Right lobe of liver (tissue), 6 donors: Measurements from ENCODE around the gene PSPH. TPM values are rescaled to one million over a fixed set of nuclear protein-coding genes. Genes with fewer than 3 reads are reported as not detected.
A peak's percentile ranks its signal among the peaks of the same experiment; 100 is the strongest.

Experiments
- ATAC-seq, 4 donors: fragments of 200-7000 bp; cut with Tn5 transposase; one replicate each; pipeline ENCODE4 v1.9.1; 2020; ENCODE audit warnings: mild to moderate bottlenecking in 4 of 4, moderate library complexity in 4 of 4
- DNase-seq, 3 donors: peaks; one replicate each; pipeline ENCODE4 v3.0.0-alpha.2; 2020
- H3K27ac ChIP-seq, 3 donors: fragments of 200-600 bp; one replicate each; pipeline ENCODE4 v1.8.0; 2022
- H3K27me3 ChIP-seq, 2 donors: fragments of 200-600 bp; one replicate each; pipeline ENCODE4 v1.8.0; 2022
- H3K36me3 ChIP-seq, 4 donors: fragments of 200-600 bp; sonication (generic) in 1 of 4; one replicate each; pipeline versions ENCODE4 v1.5.1 to v1.8.0; 2017 to 2022; ENCODE audit warnings: control low read depth in 1 of 4
- H3K4me1 ChIP-seq, 4 donors: fragments of 200-600 bp; sonication (generic) in 1 of 4; one replicate each; pipeline versions ENCODE4 v1.5.1 to v1.8.0; 2017 to 2022; ENCODE audit warnings: control low read depth in 1 of 4
- H3K4me3 ChIP-seq, 3 donors: fragments of 200-600 bp; one replicate each; pipeline ENCODE4 v1.8.0; 2022
- H3K9me3 ChIP-seq, 4 donors: fragments of 200-600 bp; sonication (generic) in 1 of 4; one replicate each; pipeline versions ENCODE4 v1.5.1 to v1.8.0; 2017 to 2022; ENCODE audit warnings: control low read depth in 1 of 4
- POLR2A ChIP-seq: fragments of 450-650 bp; IDR thresholded peaks from one replicate; pipeline ENCODE4 v1.6.1; 2017; ENCODE audit warnings: antibody characterized with exemption, mild to moderate bottlenecking
- WGBS: methylation state at CpG from one replicate; pipeline ENCODE4 v1.1.6; 2018; ENCODE audit warnings: low coverage, low lambda C conversion rate; ENCODE audit not compliant: insufficient coverage; ENCODE audit errors: missing lambda C conversion rate; 5-methylcytosine and 5-hydroxymethylcytosine counted together
- intact Hi-C, 2 donors: fragments of 100-400 bp; cut with DNase I; formaldehyde crosslinking; loops; one replicate each; pipeline versions ENCODE4 v1.11.2 to v1.14.1; 2022
- total RNA-seq, 6 experiments: library from RNA; depleted of rRNA in 2 of 6; stranded (reverse); fragments of >200 nt in 2 of 6; fragmentation: NEBNext Ultra II Directional in 3 of 6; extraction: Animal tissue kit (Norgen Biotek cat#: 25700) in 3 of 6; gene quantifications; one replicate each; pipeline versions ENCODE4 v1.1.0 to v1.2.4, GENCODE V29; 2016 to 2023
- TF ChIP-seq, protein P1 (sequence below), 4 donors: fragments of 200-600 bp in 3 of 4; fragments of 450-650 bp in 1 of 4; IDR thresholded peaks; one replicate each; pipeline versions ENCODE4 v1.5.1 to v1.8.0; 2016 to 2022; ENCODE audit warnings: antibody characterized with exemption in 4 of 4, mild to moderate bottlenecking in 2 of 4
- donor health status: DM: no; HTN: yes; CAD: no.
- donor health status: DM: no; HTN: no; CAD: no.
- donor health status: DM: no; HTN: no; CAD: no.
- donor health status: DM: no; HTN: yes; CAD: no.
- donor health status: DM: no; HTN: yes; CAD: no.

The PSPH gene
- total RNA-seq, 6 experiments from 2014 or later: 5.3 to 32.2 (median 9.7) TPM

DNA sequence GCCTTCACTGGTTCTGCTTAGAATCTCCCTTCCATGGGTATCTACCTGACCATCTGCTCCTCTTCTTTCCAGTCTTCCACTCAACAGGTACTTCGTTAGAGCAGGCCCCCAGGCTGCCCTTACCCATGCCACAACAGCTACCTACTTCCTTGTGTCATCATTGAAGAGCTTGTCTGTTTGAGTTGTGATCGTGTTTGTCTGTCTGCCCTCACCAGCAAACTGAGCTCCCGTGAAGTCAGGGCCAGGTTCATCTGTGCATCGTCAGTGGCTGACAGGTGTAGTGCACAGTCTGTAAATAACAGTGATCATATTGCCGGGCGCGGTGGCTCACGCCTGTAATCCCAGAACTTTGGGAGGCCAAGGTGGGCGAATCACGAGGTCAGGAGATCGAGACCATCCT, 81.9 kb downstream of the PSPH start:
- TF ChIP-seq, protein P1, sequence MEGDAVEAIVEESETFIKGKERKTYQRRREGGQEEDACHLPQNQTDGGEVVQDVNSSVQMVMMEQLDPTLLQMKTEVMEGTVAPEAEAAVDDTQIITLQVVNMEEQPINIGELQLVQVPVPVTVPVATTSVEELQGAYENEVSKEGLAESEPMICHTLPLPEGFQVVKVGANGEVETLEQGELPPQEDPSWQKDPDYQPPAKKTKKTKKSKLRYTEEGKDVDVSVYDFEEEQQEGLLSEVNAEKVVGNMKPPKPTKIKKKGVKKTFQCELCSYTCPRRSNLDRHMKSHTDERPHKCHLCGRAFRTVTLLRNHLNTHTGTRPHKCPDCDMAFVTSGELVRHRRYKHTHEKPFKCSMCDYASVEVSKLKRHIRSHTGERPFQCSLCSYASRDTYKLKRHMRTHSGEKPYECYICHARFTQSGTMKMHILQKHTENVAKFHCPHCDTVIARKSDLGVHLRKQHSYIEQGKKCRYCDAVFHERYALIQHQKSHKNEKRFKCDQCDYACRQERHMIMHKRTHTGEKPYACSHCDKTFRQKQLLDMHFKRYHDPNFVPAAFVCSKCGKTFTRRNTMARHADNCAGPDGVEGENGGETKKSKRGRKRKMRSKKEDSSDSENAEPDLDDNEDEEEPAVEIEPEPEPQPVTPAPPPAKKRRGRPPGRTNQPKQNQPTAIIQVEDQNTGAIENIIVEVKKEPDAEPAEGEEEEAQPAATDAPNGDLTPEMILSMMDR (IDR thresholded peaks at IDR 0.05): no peak
- no peaks in the 10 kb centered on the region for H3K9me3 ChIP-seq
- DNase-seq (no peak), ATAC-seq (no peak)
- intact Hi-C loops: no loop called here
- H3K27ac ChIP-seq: no peak overlapping the region
- no peaks in the 10 kb centered on the region for H3K36me3 ChIP-seq
- no peaks in the 10 kb centered on the region for H3K27me3 ChIP-seq
- H3K4me1 ChIP-seq: peaks cover 0 to 21% (median 3%) of the 10 kb centered on the region in 4 donors
- H3K4me3 ChIP-seq: no peak overlapping the region
- 91% methylated on average over 5 of the region's 11 CpGs for WGBS

DNA sequence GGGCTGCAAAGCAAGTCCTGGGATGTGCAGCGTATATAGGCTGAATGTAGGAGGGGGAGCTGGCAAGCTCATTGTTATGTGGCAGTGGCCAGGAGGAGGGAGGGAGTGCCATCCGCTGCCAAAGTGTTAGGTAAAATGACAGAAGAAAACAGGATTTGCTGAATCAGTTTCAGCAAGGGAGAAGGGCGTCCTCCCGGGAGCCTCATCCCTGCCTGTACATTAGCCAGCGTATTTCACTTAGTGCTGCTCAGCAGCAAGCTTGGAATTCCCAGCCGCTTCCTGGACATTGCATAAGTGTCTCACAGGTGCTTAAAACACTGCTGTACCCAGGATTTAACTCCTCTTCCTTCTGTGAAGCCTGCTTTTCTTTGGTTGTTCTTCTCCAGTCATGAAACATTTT, 84.4 kb downstream of the PSPH start:
- no peak for ATAC-seq
- Histone ChIP-seq H3K4me3 (no peak overlapping the region), H3K27ac (peak overlapping the region in 2 of 3 donors; percentile 42 to 90), H3K4me1 (peaks cover 0 to 27% (median 3%) of the 10 kb centered on the region in 4 donors), H3K9me3 (no peaks in the 10 kb centered on the region), H3K36me3 (no peaks in the 10 kb centered on the region), H3K27me3 (no peaks in the 10 kb centered on the region)
- DNase-seq: no peak
- TF ChIP-seq, protein P1 (IDR thresholded peaks at IDR 0.05): no peak
- TF ChIP-seq POLR2A: no peak
- intact Hi-C loops: no loop called here
- WGBS: 84% methylated on average over 3 of the region's 6 CpGs

DNA sequence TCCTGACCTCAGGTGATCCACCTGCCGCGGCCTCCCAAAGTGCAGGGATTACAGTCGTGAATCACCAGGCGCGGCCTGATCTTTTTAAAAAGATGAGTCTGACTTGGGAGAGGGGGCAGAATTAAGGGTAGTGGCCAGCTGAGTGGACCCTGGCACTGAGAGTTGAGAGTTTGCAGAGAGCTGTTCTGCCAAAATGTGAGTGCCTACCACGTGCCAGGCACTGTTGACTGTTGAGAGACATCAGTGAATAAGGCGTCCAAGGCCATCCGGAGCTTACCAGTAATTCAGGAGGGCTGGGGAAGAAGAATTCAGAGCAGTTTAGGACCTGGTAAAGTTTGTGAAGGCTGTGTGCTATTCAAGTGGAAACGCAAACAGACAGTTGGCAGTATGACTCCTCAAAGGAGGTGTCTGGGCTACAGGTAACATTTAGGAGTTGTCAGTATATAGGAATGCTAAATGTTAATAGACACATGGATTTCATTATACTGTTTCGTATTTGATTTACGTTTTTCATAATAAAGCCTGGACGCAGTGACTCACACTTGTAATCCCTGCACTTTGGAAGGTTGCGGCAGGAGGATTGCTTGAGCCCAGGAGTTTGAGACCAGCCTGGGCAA, 85.3 kb downstream of the PSPH start:
- TF ChIP-seq POLR2A: no peak
- TF ChIP-seq, protein P1 (IDR thresholded peaks at IDR 0.05): no peak
- DNase-seq (peak; percentile 25 to 79 (median 78)), ATAC-seq (peak; percentile 10 to 68 (median 35))
- Histone ChIP-seq H3K9me3 (no peaks in the 10 kb centered on the region), H3K4me1 (peaks cover 0 to 27% (median 3%) of the 10 kb centered on the region in 4 donors), H3K4me3 (peak overlapping the region in 1 of 3 donors; percentile 74), H3K36me3 (no peaks in the 10 kb centered on the region), H3K27me3 (no peaks in the 10 kb centered on the region), H3K27ac (peak overlapping the region in 2 of 3 donors; percentile 42 to 90)
- 57% methylated on average over 13 of the region's 13 CpGs for WGBS
- intact Hi-C loops: no loop called here

DNA sequence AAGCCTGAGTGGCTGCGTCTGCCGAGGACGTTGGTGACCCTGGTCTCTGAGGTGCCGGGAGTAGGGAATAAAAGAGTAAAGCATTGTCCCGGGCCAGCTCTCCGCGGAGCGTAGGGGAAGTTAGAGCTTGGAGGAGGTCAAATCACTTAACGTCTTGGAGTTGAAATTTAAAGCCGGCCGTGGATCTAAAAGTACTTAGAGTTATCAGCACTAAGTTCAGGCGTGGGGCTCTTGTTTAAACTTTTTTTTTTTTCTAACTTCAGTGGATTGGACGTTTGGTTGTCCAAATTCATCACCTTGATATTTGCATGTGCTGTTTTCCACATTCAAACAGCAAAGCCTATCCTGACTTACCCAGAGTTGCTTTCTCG, 86.2 kb downstream of the PSPH start:
- TF ChIP-seq, protein P1 (IDR thresholded peaks at IDR 0.05): no peak
- TF ChIP-seq POLR2A: no peak
- H3K4me1 ChIP-seq: peaks cover 0 to 27% (median 3%) of the 10 kb centered on the region in 4 donors
- DNase-seq: no peak
- no peaks in the 10 kb centered on the region for H3K27me3 ChIP-seq
- no peaks in the 10 kb centered on the region for H3K36me3 ChIP-seq
- intact Hi-C loops: no loop called here
- peak overlapping the region; percentile 48 to 74 (median 70) for H3K4me3 ChIP-seq
- WGBS: 3% methylated on average over 10 of the region's 14 CpGs
- H3K27ac ChIP-seq: peak overlapping the region; percentile 82 to 90 (median 88)
- H3K9me3 ChIP-seq: no peaks in the 10 kb centered on the region
- ATAC-seq: no peak
